Astrocyte (in vitro differentiated cells and primary cell): ENCODE measurements around the gene NCOA7.

ENCODE experiments used
- EZH2 ChIP-seq: IDR thresholded peaks from 2 replicates; pipeline ENCODE4 v1.6.1; 2012; ENCODE audit warnings: mild to moderate bottlenecking, low read length, inconsistent platforms; ENCODE audit not compliant: insufficient read depth
- TF ChIP-seq, protein P1 (sequence below): IDR thresholded peaks from 2 replicates; pipeline ENCODE4 v1.5.1; 2011; ENCODE audit warnings: low read depth, mild to moderate bottlenecking, inconsistent platforms, low read length, moderate library complexity; ENCODE audit not compliant: insufficient read depth

DNA sequence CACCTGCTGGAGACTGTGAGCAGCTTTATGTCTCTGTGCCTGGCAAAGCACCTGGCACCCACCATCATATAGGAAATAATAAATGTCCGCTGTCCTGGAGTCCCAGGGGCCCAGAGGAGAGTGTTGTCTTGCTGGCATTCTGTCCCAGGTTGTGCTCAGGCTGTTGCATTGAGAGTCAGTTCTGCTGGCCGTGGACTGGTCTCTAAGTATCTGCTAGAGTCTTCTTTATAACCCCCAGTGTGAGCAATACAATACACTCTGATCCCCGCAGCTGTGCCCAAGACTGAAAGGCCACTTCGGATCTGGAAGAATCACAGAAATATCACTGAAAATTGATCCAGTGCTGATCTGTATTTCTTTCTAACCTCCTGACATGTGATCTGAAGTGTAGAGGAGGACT lies 127.5 kb downstream of the NCOA7 start:
- TF ChIP-seq, protein P1, sequence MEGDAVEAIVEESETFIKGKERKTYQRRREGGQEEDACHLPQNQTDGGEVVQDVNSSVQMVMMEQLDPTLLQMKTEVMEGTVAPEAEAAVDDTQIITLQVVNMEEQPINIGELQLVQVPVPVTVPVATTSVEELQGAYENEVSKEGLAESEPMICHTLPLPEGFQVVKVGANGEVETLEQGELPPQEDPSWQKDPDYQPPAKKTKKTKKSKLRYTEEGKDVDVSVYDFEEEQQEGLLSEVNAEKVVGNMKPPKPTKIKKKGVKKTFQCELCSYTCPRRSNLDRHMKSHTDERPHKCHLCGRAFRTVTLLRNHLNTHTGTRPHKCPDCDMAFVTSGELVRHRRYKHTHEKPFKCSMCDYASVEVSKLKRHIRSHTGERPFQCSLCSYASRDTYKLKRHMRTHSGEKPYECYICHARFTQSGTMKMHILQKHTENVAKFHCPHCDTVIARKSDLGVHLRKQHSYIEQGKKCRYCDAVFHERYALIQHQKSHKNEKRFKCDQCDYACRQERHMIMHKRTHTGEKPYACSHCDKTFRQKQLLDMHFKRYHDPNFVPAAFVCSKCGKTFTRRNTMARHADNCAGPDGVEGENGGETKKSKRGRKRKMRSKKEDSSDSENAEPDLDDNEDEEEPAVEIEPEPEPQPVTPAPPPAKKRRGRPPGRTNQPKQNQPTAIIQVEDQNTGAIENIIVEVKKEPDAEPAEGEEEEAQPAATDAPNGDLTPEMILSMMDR = no peak
- no peak for TF ChIP-seq EZH2
